ACC112 (cell line): Measurements from ENCODE around the gene CENPA.
"Not testable (repeated sequence)": the region's sequence is repeated elsewhere in the genome, so short reads cannot be mapped to it uniquely, and the experiment has no call there.

Source experiments
- H2AFZ ChIP-seq: fragments of 200-600 bp; sonication (generic); one replicate; pipeline ENCODE4 v1.6.0; 2017; ENCODE audit warnings: antibody characterized with exemption, low read length; ENCODE audit not compliant: unreplicated experiment
- H3K27ac ChIP-seq: fragments of 200-600 bp; sonication (generic); 2 replicates; pipeline ENCODE4 v1.5.1; 2014; ENCODE audit warnings: low read depth, mild to moderate bottlenecking, antibody characterized with exemption, low read length, moderate library complexity
- H3K27me3 ChIP-seq: fragments of 200-600 bp; sonication (generic); 2 replicates; pipeline ENCODE4 v1.6.1; 2014; ENCODE audit warnings: mild to moderate bottlenecking, antibody characterized with exemption, low read length, moderate library complexity, mixed read lengths; ENCODE audit not compliant: insufficient read depth
- H3K36me3 ChIP-seq: fragments of 200-600 bp; sonication (generic); 2 replicates; pipeline ENCODE4 v1.6.1; 2016; ENCODE audit warnings: mild to moderate bottlenecking, antibody characterized with exemption, low read length, moderate library complexity, mixed read lengths; ENCODE audit not compliant: insufficient read depth
- H3K4me1 ChIP-seq: fragments of 200-600 bp; sonication (generic); one replicate; pipeline ENCODE4 v1.6.1; 2016; ENCODE audit warnings: low read length, mixed read lengths; ENCODE audit not compliant: insufficient read depth, unreplicated experiment, control insufficient read depth
- H3K4me3 ChIP-seq: fragments of 200-600 bp; sonication (generic); 2 replicates; pipeline ENCODE4 v1.5.1; 2014; ENCODE audit warnings: mild to moderate bottlenecking, low read depth, low read length
- H3K79me2 ChIP-seq: fragments of 200-600 bp; sonication (generic); one replicate; pipeline ENCODE4 v1.6.0; 2016; ENCODE audit warnings: low read length; ENCODE audit not compliant: control insufficient read depth, unreplicated experiment, insufficient read depth

Gene CENPA

DNA sequence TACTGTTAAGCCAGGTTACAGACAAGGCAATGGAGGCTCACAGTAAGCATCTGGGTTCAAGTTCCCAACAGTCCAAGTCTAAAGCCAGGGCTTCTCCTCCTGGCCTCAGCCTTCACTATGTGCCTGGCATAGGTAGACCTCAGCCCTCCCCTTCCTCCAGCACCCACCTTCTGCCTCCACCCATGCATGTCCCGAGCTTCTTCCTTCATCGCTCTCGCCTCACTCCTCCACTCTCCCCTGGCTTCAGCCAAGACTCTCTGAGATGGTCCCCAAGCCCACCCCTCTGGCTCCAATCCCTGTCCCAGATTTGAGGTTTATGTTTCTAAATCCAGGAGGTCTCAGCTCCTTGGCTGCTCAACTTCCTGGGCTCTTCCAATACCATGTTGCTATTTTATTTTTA is 26.9 kb downstream of the CENPA start:
- Histone ChIP-seq H3K27ac (no peak overlapping the region), H3K27me3 (peaks cover 28% of the 10 kb centered on the region)

DNA sequence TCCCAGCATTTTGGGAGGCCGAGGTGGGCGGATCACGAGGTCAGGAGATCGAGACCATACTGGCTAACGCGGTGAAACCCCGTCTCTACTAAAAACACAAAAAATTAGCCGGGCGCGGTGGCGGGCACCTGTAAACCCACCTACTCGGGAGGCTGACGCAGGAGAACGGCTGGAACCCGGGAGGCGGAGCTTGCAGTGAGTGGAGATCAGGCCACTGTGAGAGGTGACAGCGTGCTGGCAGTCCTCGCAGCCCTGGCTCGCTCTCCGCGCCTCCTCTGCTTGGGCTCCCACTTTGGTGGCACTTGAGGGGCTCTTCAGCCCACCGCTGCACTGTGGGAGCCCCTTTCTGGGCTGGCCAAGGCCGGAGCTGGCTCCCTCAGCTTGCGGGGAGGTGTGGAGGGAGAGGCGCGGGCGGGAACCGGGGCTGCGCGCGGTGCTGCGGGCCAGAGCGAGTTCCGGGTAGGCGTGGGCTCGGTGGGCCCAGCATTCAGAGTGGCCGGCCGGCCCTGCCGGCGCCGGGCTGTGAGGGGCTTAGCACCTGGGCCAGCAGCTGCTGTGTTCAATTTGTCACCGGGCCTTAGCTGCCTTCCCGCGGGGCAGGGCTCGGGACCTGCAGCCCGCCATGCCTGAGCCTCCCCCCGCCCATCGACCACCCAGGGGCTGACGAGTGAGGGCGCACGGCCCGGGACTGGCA is 28.4 kb downstream of the CENPA start:
- not testable (repeated sequence) for H3K4me1 ChIP-seq, H3K36me3 ChIP-seq, H3K27ac ChIP-seq, H3K4me3 ChIP-seq, H2AFZ ChIP-seq, H3K79me2 ChIP-seq
- peaks cover 43% of the 10 kb centered on the region for H3K27me3 ChIP-seq

More for the DNA sequence above, 26.9 kb downstream of the CENPA start:
- Histone ChIP-seq H2AFZ (no peak overlapping the region), H3K4me1 (no peaks in the 10 kb centered on the region), H3K36me3 (no peaks in the 10 kb centered on the region), H3K4me3 (no peak overlapping the region), H3K79me2 (no peaks in the 10 kb centered on the region)

DNA sequence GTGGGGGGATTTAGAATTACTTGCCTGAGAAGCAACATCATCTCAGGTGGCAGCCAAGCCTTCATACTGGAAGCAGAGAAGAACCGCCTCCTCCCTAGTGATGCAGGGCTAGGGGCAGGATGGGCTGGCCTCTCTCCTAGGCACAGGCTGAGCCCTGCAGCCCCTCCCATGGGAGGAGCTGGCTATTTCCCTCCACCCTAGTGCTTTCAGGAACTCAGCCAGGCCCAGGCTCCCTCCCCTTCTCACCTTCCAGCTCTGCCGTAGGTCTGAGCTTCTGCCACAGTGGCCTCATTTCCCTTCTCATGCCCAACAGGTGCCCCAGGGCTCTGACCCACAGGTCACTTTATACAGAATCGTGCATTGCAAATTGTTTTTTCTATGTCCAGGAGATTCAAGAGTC is 31.0 kb downstream of the CENPA start:
- H3K4me1 ChIP-seq = no peaks in the 10 kb centered on the region
- no peak overlapping the region for H2AFZ ChIP-seq
- H3K4me3 ChIP-seq = no peak overlapping the region
- H3K79me2 ChIP-seq = no peaks in the 10 kb centered on the region
- peaks cover 43% of the 10 kb centered on the region for H3K27me3 ChIP-seq
- no peak overlapping the region for H3K27ac ChIP-seq
- no peaks in the 10 kb centered on the region for H3K36me3 ChIP-seq

DNA sequence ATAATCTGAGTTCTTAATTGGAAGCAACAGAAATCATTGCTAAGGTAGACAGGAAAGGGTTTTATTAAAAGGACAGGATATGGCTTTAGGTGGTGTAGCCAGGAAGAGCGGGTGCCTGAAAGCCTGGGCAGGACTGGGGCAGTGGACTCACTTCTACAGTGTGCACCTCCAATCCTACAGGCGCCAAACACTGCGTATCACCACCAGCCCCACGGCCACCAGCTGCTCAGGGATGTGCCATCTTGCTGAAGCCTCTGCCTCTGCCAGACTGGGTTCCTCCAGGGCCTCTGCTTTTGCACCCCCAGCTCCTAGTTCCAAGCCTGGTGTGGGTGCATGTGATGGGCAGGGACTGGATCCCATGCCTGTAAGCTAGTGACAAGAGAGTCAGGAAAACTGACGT is 32.4 kb downstream of the CENPA start:
- Histone ChIP-seq H3K27me3 (peaks cover 37% of the 10 kb centered on the region), H3K79me2 (no peaks in the 10 kb centered on the region), H3K27ac (no peak overlapping the region), H3K4me1 (no peaks in the 10 kb centered on the region), H3K4me3 (no peak overlapping the region), H2AFZ (no peak overlapping the region), H3K36me3 (no peaks in the 10 kb centered on the region)

DNA sequence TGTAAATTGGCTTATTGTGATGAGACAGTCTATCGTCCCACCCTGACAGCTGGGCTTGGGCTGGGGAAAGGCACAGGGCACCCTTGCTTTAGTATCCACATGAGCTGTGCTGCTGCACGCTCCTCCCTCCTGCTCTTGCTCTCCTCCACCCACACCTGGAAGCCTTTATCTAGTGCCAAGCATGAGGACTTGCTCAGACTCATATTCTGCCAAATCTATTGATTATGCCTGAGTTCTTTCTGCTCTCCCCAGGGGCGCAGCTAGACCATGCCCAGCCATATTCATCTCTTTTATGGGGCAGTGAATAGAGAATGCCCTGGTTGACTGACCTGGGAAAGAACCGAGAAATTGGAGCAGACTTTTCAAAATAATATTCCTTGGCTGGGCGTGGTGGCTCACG is 33.1 kb downstream of the CENPA start:
- H3K27ac ChIP-seq = no peak overlapping the region

DNA sequence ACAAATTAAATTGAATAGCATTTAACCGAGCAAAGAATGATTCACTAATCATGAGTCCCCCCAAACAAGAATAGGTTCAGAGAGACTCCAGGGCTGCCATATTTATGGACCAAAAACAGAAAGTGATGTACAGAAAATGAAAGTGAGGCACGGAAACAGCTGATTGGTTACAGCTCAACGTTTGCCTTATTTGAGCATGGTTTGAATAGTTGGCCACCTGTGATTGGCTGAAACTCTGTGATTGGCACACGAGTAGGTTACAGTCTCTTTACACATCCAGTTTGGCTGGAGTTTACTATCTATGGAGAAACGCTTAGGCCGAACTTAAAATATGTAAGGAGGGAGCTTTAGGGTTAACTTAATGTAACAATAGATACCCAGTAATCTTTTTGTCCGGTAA is 35.1 kb downstream of the CENPA start:
- Histone ChIP-seq H3K4me1 (no peaks in the 10 kb centered on the region), H3K36me3 (no peaks in the 10 kb centered on the region), H2AFZ (no peak overlapping the region), H3K27ac (no peak overlapping the region), H3K4me3 (no peak overlapping the region), H3K27me3 (peaks cover 46% of the 10 kb centered on the region), H3K79me2 (no peaks in the 10 kb centered on the region)

More for the DNA sequence above, 33.1 kb downstream of the CENPA start:
- no peak overlapping the region for H2AFZ ChIP-seq
- no peaks in the 10 kb centered on the region for H3K36me3 ChIP-seq
- H3K27me3 ChIP-seq = peaks cover 37% of the 10 kb centered on the region
- H3K4me1 ChIP-seq = no peaks in the 10 kb centered on the region
- no peaks in the 10 kb centered on the region for H3K79me2 ChIP-seq
- no peak overlapping the region for H3K4me3 ChIP-seq

DNA sequence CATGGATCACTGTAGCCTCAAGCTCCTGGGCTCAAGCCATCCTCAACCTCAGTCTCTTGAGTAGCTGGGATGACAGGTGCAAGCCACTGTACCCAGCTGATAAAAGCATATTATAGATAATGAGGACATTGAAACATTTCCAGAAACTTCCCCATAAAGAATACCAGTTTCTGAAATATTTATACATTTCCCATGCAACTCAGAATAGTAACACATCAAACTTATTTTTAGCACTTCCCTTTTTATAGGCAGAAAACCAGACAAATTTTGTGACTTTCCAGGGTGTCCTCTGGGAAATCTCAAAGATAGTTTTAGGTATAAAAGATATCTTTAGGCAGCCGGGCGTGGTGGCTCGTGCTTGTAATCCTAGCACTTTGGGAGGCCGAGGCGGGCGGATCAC is 37.0 kb downstream of the CENPA start:
- Histone ChIP-seq H3K27me3 (peaks cover 34% of the 10 kb centered on the region), H3K4me1 (no peaks in the 10 kb centered on the region), H3K4me3 (no peak overlapping the region), H3K27ac (no peak overlapping the region), H3K79me2 (no peaks in the 10 kb centered on the region), H3K36me3 (no peaks in the 10 kb centered on the region), H2AFZ (no peak overlapping the region)

DNA sequence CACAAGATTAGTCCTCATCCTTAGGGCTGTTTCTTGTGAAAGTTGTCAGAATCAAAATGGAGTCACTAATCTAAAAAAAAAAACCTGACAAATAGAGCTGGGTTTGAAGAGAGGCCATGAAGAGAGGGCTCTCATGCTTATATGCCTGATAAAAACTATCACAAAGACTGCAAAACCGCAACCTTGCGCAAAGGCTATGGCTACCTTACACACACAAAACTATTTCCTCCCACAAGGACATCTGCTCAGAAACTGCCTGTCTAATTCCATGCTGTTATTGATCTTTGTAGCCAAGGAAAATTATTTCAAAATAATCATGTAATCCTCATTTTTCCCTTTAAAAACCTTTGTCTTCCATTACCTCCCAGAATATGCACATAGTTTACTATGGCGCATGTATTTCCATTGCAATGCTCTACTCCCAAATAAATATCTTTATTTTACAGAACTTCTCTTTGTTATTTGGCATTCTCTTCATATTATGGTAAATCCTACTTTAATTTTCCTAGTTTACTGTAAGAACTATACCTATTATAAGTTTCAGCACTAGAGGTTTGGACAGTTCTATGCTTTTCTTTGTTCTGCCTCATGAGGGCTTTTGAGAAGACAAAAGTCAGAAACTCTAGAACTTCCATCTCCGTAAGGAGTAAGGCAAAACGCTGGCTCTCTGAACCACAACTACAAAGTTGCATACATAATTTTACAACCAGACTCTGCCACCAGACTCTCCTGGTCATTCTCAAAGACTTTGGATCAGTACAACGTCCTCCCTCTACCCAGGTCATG is 52.5 kb downstream of the CENPA start:
- H3K27me3 ChIP-seq = peaks cover 82% of the 10 kb centered on the region
- no peaks in the 10 kb centered on the region for H3K36me3 ChIP-seq
- H3K27ac ChIP-seq = no peak overlapping the region
- H2AFZ ChIP-seq = no peak overlapping the region
- no peaks in the 10 kb centered on the region for H3K4me1 ChIP-seq
- no peaks in the 10 kb centered on the region for H3K79me2 ChIP-seq
- H3K4me3 ChIP-seq = no peak overlapping the region

DNA sequence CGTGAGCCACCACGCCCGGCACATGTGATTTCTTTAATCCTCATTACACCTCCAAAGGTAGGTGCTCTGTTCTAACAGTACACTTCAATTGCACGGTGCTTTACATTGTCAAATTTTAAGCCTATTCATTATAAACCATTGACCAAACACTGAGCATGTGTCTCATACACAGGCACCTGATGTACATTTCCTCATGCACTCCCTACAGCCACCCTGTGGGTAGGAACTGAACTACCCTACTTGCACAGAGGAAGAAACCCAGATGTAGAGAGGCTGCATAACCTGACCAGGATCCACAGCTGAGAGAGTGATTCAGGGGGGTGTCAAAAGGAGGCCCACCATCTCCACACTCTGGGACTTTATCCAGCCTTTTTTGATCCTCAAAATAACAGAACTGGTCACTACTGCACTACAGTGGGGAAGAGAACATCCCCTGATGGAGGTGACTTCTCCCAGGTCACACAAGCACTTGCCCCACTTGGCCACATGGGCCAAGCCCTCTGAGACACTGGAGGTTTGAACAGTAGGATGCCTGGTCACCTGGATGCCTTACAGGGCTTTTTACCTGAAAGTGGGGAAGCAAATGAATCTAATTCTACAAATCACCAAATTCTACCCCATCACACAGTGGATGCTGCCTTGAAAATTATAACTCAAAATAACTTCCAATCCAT is 55.2 kb downstream of the CENPA start:
- peaks cover 77% of the 10 kb centered on the region for H3K27me3 ChIP-seq
- H2AFZ ChIP-seq = no peak overlapping the region
- H3K79me2 ChIP-seq = no peaks in the 10 kb centered on the region
- no peaks in the 10 kb centered on the region for H3K36me3 ChIP-seq
- no peak overlapping the region for H3K4me3 ChIP-seq
- H3K27ac ChIP-seq = no peak overlapping the region
- H3K4me1 ChIP-seq = no peaks in the 10 kb centered on the region

DNA sequence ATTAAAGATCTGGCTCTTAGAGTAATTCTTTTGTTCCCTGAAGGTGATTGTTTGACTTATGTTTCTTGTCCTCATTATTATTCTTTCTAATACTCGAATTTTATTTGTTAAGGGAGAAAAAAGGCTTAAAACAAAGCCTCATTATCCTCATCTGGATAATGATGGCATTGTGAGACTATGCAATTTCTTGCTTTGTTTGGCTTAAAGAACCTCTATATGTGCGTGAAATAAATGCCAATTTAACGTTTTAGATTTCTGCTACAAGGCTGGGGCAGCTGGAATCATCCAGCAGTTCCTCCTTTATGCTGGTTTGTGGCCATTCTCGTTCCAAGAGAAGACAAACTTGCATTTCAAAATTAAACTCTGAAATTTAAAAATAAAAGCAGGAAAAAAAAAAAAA is 57.2 kb downstream of the CENPA start:
- Histone ChIP-seq H3K4me1 (no peaks in the 10 kb centered on the region), H2AFZ (no peak overlapping the region), H3K27me3 (peaks cover 76% of the 10 kb centered on the region)

More for the DNA sequence above, 57.2 kb downstream of the CENPA start:
- no peaks in the 10 kb centered on the region for H3K79me2 ChIP-seq
- H3K27ac ChIP-seq = no peak overlapping the region
- H3K36me3 ChIP-seq = no peaks in the 10 kb centered on the region
- H3K4me3 ChIP-seq = no peak overlapping the region
